ENCODE data around the gene RALGPS1. TPM values are rescaled to one million over a fixed set of nuclear protein-coding genes. Genes with fewer than 3 reads are reported as not detected.
A peak's percentile ranks its signal among the peaks of the same experiment; 100 is the strongest.

RALGPS1 gene
- total RNA-seq (2014; rRNA removed): 0.57 and 0.64 TPM in 2 replicates
- polyA plus RNA-seq (2012): 0.77 TPM

GRCh38 chr9:126914458-126915280 lies at the start of gene RALGPS1:
Gene RALGPS1 (plus strand): TSS chr9:126914782. CDS start chr9:126962290, 47,508 bp downstream.
- DNase-seq (ENCODE audit: low read depth): peak; percentile 88

GRCh38 chr9:126869368-126869767 lies 45.2 kb upstream of the RALGPS1 start:
- no peak for DNase-seq (ENCODE audit: low read depth)

- DNase-seq (ENCODE audit: low read depth): no peak
Measured at GRCh38 chr9:126872516-126872915, 42.1 kb upstream of the RALGPS1 start.

GRCh38 chr9:126874546-126875314 lies 39.9 kb upstream of the RALGPS1 start:
- DNase-seq (ENCODE audit: low read depth): peak; percentile 30

- DNase-seq (ENCODE audit: low read depth): no peak
Measured at GRCh38 chr9:126875756-126876510, 38.6 kb upstream of the RALGPS1 start.

- DNase-seq (ENCODE audit: low read depth): no peak
Measured at GRCh38 chr9:126876531-126876930, 38.1 kb upstream of the RALGPS1 start.

GRCh38 chr9:126877418-126877817 lies 37.2 kb upstream of the RALGPS1 start:
- DNase-seq (ENCODE audit: low read depth): no peak

GRCh38 chr9:126879288-126879687 lies 35.3 kb upstream of the RALGPS1 start:
- no peak for DNase-seq (ENCODE audit: low read depth)

- no peak for DNase-seq (ENCODE audit: low read depth)
Measured at GRCh38 chr9:126880226-126880946, 34.2 kb upstream of the RALGPS1 start.

- no peak for DNase-seq (ENCODE audit: low read depth)
Measured at GRCh38 chr9:126880947-126881332, 33.6 kb upstream of the RALGPS1 start.

- DNase-seq (ENCODE audit: low read depth): no peak
Measured at GRCh38 chr9:126882746-126883145, 31.8 kb upstream of the RALGPS1 start.

- no peak for DNase-seq (ENCODE audit: low read depth)
Measured at GRCh38 chr9:126883636-126884035, 30.9 kb upstream of the RALGPS1 start.

GRCh38 chr9:126885131-126885641 lies 29.4 kb upstream of the RALGPS1 start:
- no peak for DNase-seq (ENCODE audit: low read depth)

GRCh38 chr9:126886034-126886822 lies 28.4 kb upstream of the RALGPS1 start:
- no peak for DNase-seq (ENCODE audit: low read depth)

GRCh38 chr9:126886897-126887296 lies 27.7 kb upstream of the RALGPS1 start:
- no peak for DNase-seq (ENCODE audit: low read depth)

GRCh38 chr9:126891676-126892075 lies 22.9 kb upstream of the RALGPS1 start:
- no peak for DNase-seq (ENCODE audit: low read depth)

- no peak for DNase-seq (ENCODE audit: low read depth)
Measured at GRCh38 chr9:126893079-126893478, 21.5 kb upstream of the RALGPS1 start.

GRCh38 chr9:126894052-126894603 lies 20.5 kb upstream of the RALGPS1 start:
- DNase-seq (ENCODE audit: low read depth): no peak

- DNase-seq (ENCODE audit: low read depth): no peak
Measured at GRCh38 chr9:126902210-126902609, 12.4 kb upstream of the RALGPS1 start.

GRCh38 chr9:126904586-126904985 lies 10.0 kb upstream of the RALGPS1 start:
- DNase-seq (ENCODE audit: low read depth): no peak
